Adrenal gland (tissue), 12 donors: ENCODE results near the gene TBX1. TPM values are rescaled to one million over a fixed set of nuclear protein-coding genes. Genes with fewer than 3 reads are reported as not detected.

Experiments
- DNase-seq, 7 donors: peaks; one replicate each; pipeline ENCODE4 v3.0.0-alpha.2; 2019 to 2020
- H3K27ac ChIP-seq, 5 donors: fragments of 200-600 bp; sonication (generic) in 4 of 5; 1 replicate in 3 of 5; 2 replicates in 2 of 5; pipeline versions ENCODE4 v1.5.1 to v1.8.0; 2016 to 2020; ENCODE audit warnings: mild to moderate bottlenecking in 1 of 5
- H3K27me3 ChIP-seq: fragments of 200-600 bp; 2 replicates; pipeline ENCODE4 v1.8.0; 2021
- H3K36me3 ChIP-seq, 2 donors: fragments of 200-600 bp; replicated peaks in 1 of 2; 1 replicate in 1 of 2; 2 replicates in 1 of 2; pipeline versions ENCODE4 v1.5.1 to v1.8.0; 2018 to 2022
- H3K4me1 ChIP-seq, 2 donors: fragments of 200-600 bp; replicated peaks in 1 of 2; 1 replicate in 1 of 2; 2 replicates in 1 of 2; pipeline versions ENCODE4 v1.5.1 to v1.8.0; 2018 to 2021
- H3K4me3 ChIP-seq, 4 donors: fragments of 200-600 bp; sonication (generic) in 3 of 4; one replicate each; pipeline ENCODE4 v1.5.1; 2016 to 2018
- H3K9me3 ChIP-seq, 3 donors: fragments of 200-600 bp; sonication (generic) in 1 of 3; replicated peaks in 1 of 3; 1 replicate in 2 of 3; 2 replicates in 1 of 3; pipeline versions ENCODE4 v1.5.1 to v1.8.0; 2016 to 2021
- POLR2A ChIP-seq, 2 donors: fragments of 450-650 bp; IDR thresholded peaks; one replicate each; pipeline ENCODE4 v1.6.1; 2017; ENCODE audit warnings: antibody characterized with exemption in 2 of 2, mild to moderate bottlenecking in 2 of 2, moderate library complexity in 1 of 2
- WGBS, 4 donors: extraction: QIAGEN DNeasy Blood & Tissue Kit in 2 of 4; methylation state at CpG; one replicate each; pipeline versions ENCODE4 v1.1.5 to v1.1.7; 2013 to 2017; 5-methylcytosine and 5-hydroxymethylcytosine counted together
- intact Hi-C, 2 donors: fragments of 100-400 bp; cut with DNase I; formaldehyde crosslinking; loops; one replicate each; pipeline versions ENCODE4 v1.14.1 to v1.15.0; 2022 to 2023
- polyA plus RNA-seq, 3 donors: library from polyadenylated mRNA; stranded (reverse); fragments of 200-250 nt in 2 of 3; fragments of 350-450 nt in 1 of 3; fragmentation: Illumina TruSeq in 1 of 3; extraction: RNeasy Lipid Tissue Mini Kit (QIAGEN cat#74804) in 1 of 3; gene quantifications; one replicate each; pipeline ENCODE4 v1.2.3, GENCODE V29; 2013 to 2014
- total RNA-seq, 9 donors: library from RNA; depleted of rRNA in 4 of 9; stranded (reverse); fragments of >200 nt in 4 of 9; fragments of 120-200 nt in 1 of 9; fragmentation: NEBNext Ultra II Directional in 1 of 9; extraction: Animal tissue kit (Norgen Biotek cat#: 25700) in 1 of 9; gene quantifications; one replicate each; pipeline versions ENCODE4 v1.1.0 to v1.2.4, GENCODE V29; 2013 to 2023
- TF ChIP-seq, protein P1 (sequence below), 6 experiments: fragments of 450-650 bp in 4 of 6; fragments of 200-600 bp in 2 of 6; sonication (generic) in 1 of 6; IDR thresholded peaks; 1 replicate in 5 of 6; 2 replicates in 1 of 6; pipeline versions ENCODE4 v1.5.1 to v1.8.0; 2016 to 2021; ENCODE audit warnings: antibody characterized with exemption in 6 of 6, mild to moderate bottlenecking in 2 of 6, moderate library complexity in 1 of 6
- donor health status: healthy with polysubstance abuse.
- donor health status: Bipolar disorder and iron deficiency.
- donor health status: DM: yes; HTN: yes; CAD: no.
- donor health status: DM: no; HTN: no; CAD: no.
- donor health status: DM: no; HTN: no; CAD: no.
- donor health status: DM: yes; HTN: yes; CAD: no.

TBX1 gene
- total and polyA plus RNA-seq, 12 donors = 0.11 to 10.1 (median 1.1) TPM; not detected in 3

DNA sequence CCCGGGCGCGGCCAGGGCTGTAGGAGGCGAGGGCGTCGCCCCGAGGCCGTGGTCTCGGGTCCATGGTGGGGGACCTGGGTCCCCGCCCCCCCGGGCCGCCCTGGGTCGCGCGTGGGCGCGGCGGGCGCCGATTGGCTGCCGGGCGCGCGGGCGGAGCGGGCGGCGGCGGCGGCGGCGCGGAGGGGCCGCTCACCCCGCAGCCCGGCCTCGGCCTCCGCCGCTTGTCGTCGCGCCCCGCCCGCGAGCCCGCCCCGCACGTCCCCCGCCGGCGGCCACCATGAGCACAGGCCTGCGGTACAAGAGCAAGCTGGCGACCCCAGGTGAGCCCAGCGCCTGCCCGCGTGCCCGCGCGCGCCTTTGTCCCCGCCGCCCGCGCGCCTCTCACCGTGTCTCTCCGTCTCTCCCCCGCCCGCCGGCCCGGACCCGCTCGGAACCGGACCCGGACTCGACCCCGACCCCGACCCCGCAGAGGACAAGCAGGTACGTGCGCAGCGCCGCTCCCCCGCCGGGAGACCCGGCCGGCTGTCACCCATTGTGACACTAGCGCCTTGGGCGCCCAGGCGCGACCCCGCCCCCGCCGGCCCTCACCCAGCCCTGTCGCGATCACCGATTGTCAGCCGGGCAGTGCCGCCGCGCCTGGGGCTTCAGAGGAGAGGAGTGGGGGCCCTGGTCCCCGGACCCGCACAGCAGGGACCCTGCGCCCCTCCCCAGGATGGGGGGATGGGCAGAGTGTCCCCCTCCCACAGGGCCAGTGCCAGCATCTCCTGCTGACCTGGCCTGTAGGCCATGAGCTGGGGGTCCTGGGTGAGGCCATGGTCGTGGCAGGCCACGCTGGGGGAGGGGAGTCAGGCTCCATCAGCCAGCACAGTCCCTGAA is 46.0 kb upstream of the TBX1 start, which contains the start of gene SEPTIN5:
SEPTIN5 (plus strand) TSS at position 192 of the 876 bp plus-strand sequence; CDS start at position 278, 86 bp downstream.
- Histone ChIP-seq H3K4me1 (peaks cover 9 to 13% of the 10 kb centered on the region in 2 donors), H3K4me3 (peak within 1 kb of the TSS in 2 of 4 donors; percentile 43 to 73), H3K27me3 (no peaks in the 10 kb centered on the region), H3K36me3 (no peaks in the 10 kb centered on the region), H3K9me3 (no peaks in the 10 kb centered on the region), H3K27ac (peak within 1 kb of the TSS in 1 of 5 donors; percentile 26)
- TF ChIP-seq, protein P1, sequence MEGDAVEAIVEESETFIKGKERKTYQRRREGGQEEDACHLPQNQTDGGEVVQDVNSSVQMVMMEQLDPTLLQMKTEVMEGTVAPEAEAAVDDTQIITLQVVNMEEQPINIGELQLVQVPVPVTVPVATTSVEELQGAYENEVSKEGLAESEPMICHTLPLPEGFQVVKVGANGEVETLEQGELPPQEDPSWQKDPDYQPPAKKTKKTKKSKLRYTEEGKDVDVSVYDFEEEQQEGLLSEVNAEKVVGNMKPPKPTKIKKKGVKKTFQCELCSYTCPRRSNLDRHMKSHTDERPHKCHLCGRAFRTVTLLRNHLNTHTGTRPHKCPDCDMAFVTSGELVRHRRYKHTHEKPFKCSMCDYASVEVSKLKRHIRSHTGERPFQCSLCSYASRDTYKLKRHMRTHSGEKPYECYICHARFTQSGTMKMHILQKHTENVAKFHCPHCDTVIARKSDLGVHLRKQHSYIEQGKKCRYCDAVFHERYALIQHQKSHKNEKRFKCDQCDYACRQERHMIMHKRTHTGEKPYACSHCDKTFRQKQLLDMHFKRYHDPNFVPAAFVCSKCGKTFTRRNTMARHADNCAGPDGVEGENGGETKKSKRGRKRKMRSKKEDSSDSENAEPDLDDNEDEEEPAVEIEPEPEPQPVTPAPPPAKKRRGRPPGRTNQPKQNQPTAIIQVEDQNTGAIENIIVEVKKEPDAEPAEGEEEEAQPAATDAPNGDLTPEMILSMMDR (IDR thresholded peaks at IDR 0.05) = no peak
- TF ChIP-seq POLR2A (IDR thresholded peaks at IDR 0.05) = no peak
- 2 to 30% (median 2%) methylated on average over 2 to 106 of the region's 106 CpGs; no CpG with 5 or more reads in 1 of the 4 donors for WGBS, 4 donors
- intact Hi-C loops = loop anchor here in 1 of 2 donors (5.0 kb wide), 1 partner anchor 37 kb away; no protein-coding TSS in a partner anchor
- DNase-seq = peak in 1 of 7 donors; percentile 26

DNA sequence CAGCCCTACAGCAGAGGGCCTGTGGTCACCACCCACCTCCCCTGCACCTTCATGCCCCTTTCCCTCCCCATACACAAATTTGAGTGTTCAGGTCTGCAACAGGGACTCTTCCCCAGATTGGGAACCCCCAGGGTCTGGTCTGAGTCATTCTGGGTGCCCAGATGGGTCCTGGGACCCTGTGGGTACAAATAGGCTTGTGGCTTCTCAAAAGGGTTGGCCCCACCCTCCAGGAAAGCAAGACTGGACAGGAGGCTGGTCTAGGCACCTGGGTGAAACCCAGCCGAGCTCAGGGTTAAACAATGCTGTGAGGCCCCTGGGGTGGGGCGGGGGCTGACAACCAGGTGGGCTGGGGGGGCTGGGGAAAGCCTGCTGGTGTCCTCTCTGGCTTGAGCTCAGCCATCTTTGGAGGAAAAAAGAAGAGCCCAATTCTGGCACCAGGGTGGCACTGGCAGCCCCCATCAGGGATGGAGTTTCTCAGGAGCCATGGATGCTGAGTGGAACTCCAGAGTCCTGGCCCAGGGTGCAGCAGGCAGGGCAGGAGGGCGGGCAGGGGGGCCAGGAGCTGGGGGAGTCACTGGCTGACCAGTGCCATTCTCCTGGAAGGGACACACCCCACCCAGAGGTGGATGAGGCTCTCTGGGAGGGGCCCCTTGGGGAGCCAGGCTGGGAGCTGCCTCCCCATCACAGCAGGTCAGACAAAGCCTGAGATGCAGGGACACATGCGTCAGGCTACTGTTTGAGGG is 45.2 kb upstream of the TBX1 start:
- H3K4me3 ChIP-seq = peak overlapping the region in 1 of 4 donors; percentile 73
- TF ChIP-seq, protein P1 (IDR thresholded peaks at IDR 0.05) = no peak
- no peak for TF ChIP-seq POLR2A (IDR thresholded peaks at IDR 0.05)
- H3K9me3 ChIP-seq = no peaks in the 10 kb centered on the region
- peaks cover 9 to 13% of the 10 kb centered on the region in 2 donors for H3K4me1 ChIP-seq
- H3K36me3 ChIP-seq = no peaks in the 10 kb centered on the region
- peak overlapping the region in 1 of 5 donors; percentile 26 for H3K27ac ChIP-seq
- no peak for DNase-seq
- no peaks in the 10 kb centered on the region for H3K27me3 ChIP-seq
- intact Hi-C loops = loop anchor here in 1 of 2 donors (5.0 kb wide), 1 partner anchor 38 kb away; no protein-coding TSS in a partner anchor
- 82 to 90% (median 83%) methylated on average over 3 to 4 of the region's 4 CpGs; no CpG with 5 or more reads in 1 of the 4 donors for WGBS, 4 donors

DNA sequence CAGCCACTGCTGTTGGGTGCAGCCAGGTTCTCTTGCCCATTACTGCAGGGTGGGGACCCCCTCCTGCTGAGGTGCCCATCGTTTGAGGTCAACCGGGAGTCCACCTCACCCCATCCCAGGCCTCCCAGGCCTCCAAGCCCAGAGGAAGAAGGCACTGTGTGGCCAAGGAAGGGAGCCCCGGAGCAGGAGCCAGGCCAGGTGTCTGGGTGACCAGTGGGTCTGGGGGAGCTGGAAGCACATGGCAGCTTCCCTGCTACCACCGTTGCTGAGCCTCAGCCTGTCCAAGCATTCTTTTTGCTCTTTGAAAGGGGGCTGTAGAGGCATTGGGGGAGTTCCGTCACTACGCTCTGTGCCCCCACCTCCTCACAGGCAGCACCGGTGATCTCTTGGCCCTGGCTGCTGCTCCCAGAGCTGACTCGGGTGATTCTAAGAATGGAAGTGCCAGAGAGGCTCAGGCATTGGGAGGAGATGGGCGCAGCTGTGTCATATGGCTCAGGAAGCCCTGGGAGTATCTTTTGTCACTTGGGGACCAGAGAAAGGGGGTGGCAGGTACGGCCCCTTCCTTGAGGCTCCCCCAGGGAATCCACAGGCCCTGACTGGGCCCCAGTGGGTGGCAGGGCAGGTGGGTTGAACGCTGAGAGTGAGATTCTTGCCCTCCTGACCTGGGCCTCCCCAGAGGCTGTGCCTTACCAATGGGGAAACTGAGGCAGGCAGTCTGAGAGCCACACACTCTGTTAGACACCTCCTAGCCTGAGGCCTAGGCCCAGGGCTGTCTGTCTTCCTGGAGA is 44.3 kb upstream of the TBX1 start:
- DNase-seq = no peak
- Histone ChIP-seq H3K9me3 (no peaks in the 10 kb centered on the region), H3K27ac (no peak overlapping the region), H3K4me1 (peaks cover 9 to 13% of the 10 kb centered on the region in 2 donors), H3K4me3 (no peak overlapping the region), H3K36me3 (no peaks in the 10 kb centered on the region), H3K27me3 (no peaks in the 10 kb centered on the region)
- TF ChIP-seq, protein P1 (IDR thresholded peaks at IDR 0.05) = no peak
- intact Hi-C loops = loop anchor here in 1 of 2 donors (5.0 kb wide), 1 partner anchor 39 kb away; no protein-coding TSS in a partner anchor
- WGBS, 4 donors = 72 to 89% (median 84%) methylated on average over 5 to 11 of the region's 11 CpGs
